Neuronal stem cell (in vitro differentiated cells): ENCODE results near the gene SORCS2.
A peak's percentile ranks its signal among the peaks of the same experiment; 100 is the strongest.

ENCODE experiments used
- DNase-seq: peaks from one replicate; pipeline ENCODE4 v3.0.0-alpha.2; 2013; ENCODE audit warnings: low spot score
- H2AFZ ChIP-seq: one replicate; pipeline ENCODE4 v1.6.1; 2013; ENCODE audit warnings: mild to moderate bottlenecking, low read length, inconsistent platforms
- H2AK5ac ChIP-seq: 2 replicates; pipeline ENCODE4 v1.6.1; 2013; ENCODE audit warnings: low read depth, mild to moderate bottlenecking, inconsistent platforms, low read length, moderate library complexity, mixed read lengths
- H2BK120ac ChIP-seq: 2 replicates; pipeline ENCODE4 v1.6.1; 2013; ENCODE audit warnings: low read depth, mild to moderate bottlenecking, inconsistent platforms, low read length, moderate library complexity, mixed read lengths
- H2BK12ac ChIP-seq: one replicate; pipeline ENCODE4 v1.6.1; 2013; ENCODE audit warnings: low read length, inconsistent platforms
- H2BK15ac ChIP-seq: 2 replicates; pipeline ENCODE4 v1.6.1; 2013; ENCODE audit warnings: mild to moderate bottlenecking, low read length, inconsistent platforms, mixed read lengths
- H2BK5ac ChIP-seq: one replicate; pipeline ENCODE4 v1.6.1; 2013; ENCODE audit warnings: inconsistent platforms, mild to moderate bottlenecking, low read length, moderate library complexity
- H3K14ac ChIP-seq: one replicate; pipeline ENCODE4 v1.6.1; 2013; ENCODE audit warnings: low read length, inconsistent platforms
- H3K18ac ChIP-seq: 2 replicates; pipeline ENCODE4 v1.6.1; 2013; ENCODE audit warnings: low read length, inconsistent platforms
- H3K23ac ChIP-seq: 2 replicates; pipeline ENCODE4 v1.6.1; 2013; ENCODE audit warnings: low read depth, mild to moderate bottlenecking, mixed read lengths, low read length, inconsistent platforms; ENCODE audit not compliant: poor library complexity
- H3K27ac ChIP-seq: replicated peaks from 3 replicates; pipeline ENCODE4 v1.5.1; 2013; ENCODE audit warnings: low read length, inconsistent platforms
- H3K27me3 ChIP-seq, 3 experiments: 2 replicates each; pipeline ENCODE4 v1.6.1; 2013; ENCODE audit warnings: low read length in 3 of 3, mild to moderate bottlenecking in 2 of 3, inconsistent platforms in 1 of 3, low read depth in 1 of 3, mixed read lengths in 1 of 3, moderate library complexity in 1 of 3; ENCODE audit not compliant: control insufficient read depth in 3 of 3, insufficient read depth in 3 of 3
- H3K36me3 ChIP-seq, 2 donors: replicated peaks in 1 of 2; 2 replicates each; pipeline ENCODE4 v1.6.1; 2013; ENCODE audit warnings: low read length in 2 of 2; ENCODE audit not compliant: control insufficient read depth in 2 of 2, insufficient read depth in 2 of 2
- H3K4ac ChIP-seq: 2 replicates; pipeline ENCODE4 v1.6.1; 2013; ENCODE audit warnings: inconsistent platforms, mild to moderate bottlenecking, low read length, moderate library complexity
- H3K4me1 ChIP-seq, 2 donors: 1 replicate in 1 of 2; 2 replicates in 1 of 2; pipeline ENCODE4 v1.6.1; 2013; ENCODE audit warnings: low read length in 2 of 2, low read depth in 1 of 2; ENCODE audit not compliant: control insufficient read depth in 2 of 2, insufficient read depth in 1 of 2
- H3K4me2 ChIP-seq: one replicate; pipeline ENCODE4 v1.6.1; 2013; ENCODE audit warnings: mild to moderate bottlenecking, low read length, inconsistent platforms; ENCODE audit not compliant: insufficient read depth, poor library complexity, severe bottlenecking
- H3K4me3 ChIP-seq, 2 donors: 2 replicates each; pipeline ENCODE4 v1.5.1; 2013; ENCODE audit warnings: low read length in 2 of 2, mild to moderate bottlenecking in 2 of 2, inconsistent platforms in 1 of 2, moderate library complexity in 1 of 2
- H3K79me1 ChIP-seq: one replicate; pipeline ENCODE4 v1.6.1; 2013; ENCODE audit warnings: low read depth, mild to moderate bottlenecking, inconsistent platforms, low read length, moderate library complexity
- H3K9ac ChIP-seq: one replicate; pipeline ENCODE4 v1.6.1; 2013; ENCODE audit warnings: mild to moderate bottlenecking, low read depth, low read length, inconsistent platforms; ENCODE audit not compliant: poor library complexity
- H3K9me3 ChIP-seq, 2 donors: replicated peaks in 1 of 2; 2 replicates each; pipeline versions ENCODE3 to v1.6.1; 2013; ENCODE audit warnings: low read length in 2 of 2, mild to moderate bottlenecking in 2 of 2, inconsistent platforms in 1 of 2, low read depth in 1 of 2, mixed read lengths in 1 of 2, moderate library complexity in 1 of 2; ENCODE audit not compliant: control insufficient read depth in 2 of 2, insufficient read depth in 1 of 2
- H4K8ac ChIP-seq: one replicate; pipeline ENCODE4 v1.6.1; 2013; ENCODE audit warnings: low read depth, mild to moderate bottlenecking, inconsistent platforms, low read length, moderate library complexity
- H4K91ac ChIP-seq: one replicate; pipeline ENCODE4 v1.6.1; 2013; ENCODE audit warnings: low read length, low read depth, mild to moderate bottlenecking, inconsistent platforms; ENCODE audit not compliant: poor library complexity
- WGBS, 2 donors: extraction: QIAGEN DNeasy Blood & Tissue Kit; methylation state at CpG; one replicate each; pipeline ENCODE4 v1.1.7; 2013; ENCODE audit warnings: missing lambda C conversion rate in 2 of 2, mixed read lengths in 1 of 2; ENCODE audit not compliant: insufficient read length in 2 of 2, insufficient replicate concordance in 1 of 2; ENCODE audit errors: extremely low coverage in 2 of 2; 5-methylcytosine and 5-hydroxymethylcytosine counted together

Gene SORCS2

DNA sequence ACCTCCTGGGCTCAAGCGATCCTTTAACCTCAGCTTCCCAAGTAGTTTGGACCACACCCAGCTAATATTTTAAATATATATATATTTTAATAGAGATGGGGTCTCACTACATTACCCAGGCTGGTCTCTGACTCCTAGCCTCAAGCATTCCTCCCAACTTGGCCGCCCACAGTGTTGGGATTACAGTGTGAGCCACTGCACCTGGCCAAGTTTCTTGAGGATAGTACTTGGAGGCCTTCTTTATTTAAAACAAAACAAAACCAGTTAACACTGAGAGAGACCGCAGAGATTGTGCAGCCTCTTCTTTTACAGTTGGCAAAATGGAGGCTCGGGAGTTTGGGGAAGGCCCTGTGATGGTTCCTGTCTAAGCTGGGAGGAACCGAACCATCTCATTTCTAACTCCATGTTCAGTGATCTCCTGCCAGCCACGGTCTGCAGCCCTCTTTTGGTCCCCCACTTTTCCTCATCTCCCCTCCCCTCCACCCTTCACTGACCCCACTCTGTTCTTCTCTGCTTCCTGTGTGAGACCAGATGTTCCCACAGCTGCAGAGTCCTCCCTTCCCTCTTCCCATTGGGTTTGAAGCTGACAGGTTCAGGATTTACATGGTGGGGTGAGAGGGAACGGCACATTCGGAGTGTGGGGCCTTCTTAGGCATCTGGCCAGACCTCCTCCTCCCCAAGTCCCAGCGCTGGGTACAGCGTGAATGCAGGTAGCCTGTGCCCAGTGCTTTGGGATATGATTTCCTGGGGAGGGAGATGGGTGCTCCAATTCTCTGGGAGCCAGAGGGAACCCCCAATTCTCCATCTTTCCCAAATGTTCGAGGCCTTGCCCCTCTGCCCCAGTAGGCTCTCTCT is 1.4 kb upstream of the SORCS2 start:
- no peak overlapping the region for H3K14ac ChIP-seq
- H3K18ac ChIP-seq: no peak overlapping the region
- WGBS, 2 donors: no CpG with 5 or more reads among the region's 11 CpGs
- no peak overlapping the region for H2AFZ ChIP-seq
- H2BK15ac ChIP-seq: peak overlapping the region; percentile 10
- no peak overlapping the region for H4K91ac ChIP-seq
- peaks cover 4% of the 10 kb centered on the region for H3K79me1 ChIP-seq
- H3K4me2 ChIP-seq: no peak overlapping the region
- H3K4ac ChIP-seq: peak overlapping the region; percentile 60
- H3K9me3 ChIP-seq: no peaks in the 10 kb centered on the region
- H3K4me1 ChIP-seq: peaks cover 2 to 20% of the 10 kb centered on the region in 2 donors
- no peak for DNase-seq
- peaks cover 0 to 80% (median 16%) of the 10 kb centered on the region in 3 experiments for H3K27me3 ChIP-seq
- H2BK12ac ChIP-seq: peak overlapping the region; percentile 68
- no peak overlapping the region for H2BK5ac ChIP-seq
- no peak overlapping the region for H3K4me3 ChIP-seq
- no peak overlapping the region for H3K27ac ChIP-seq
- H3K23ac ChIP-seq: no peak overlapping the region
- H2BK120ac ChIP-seq: peak overlapping the region; percentile 72
- H3K36me3 ChIP-seq: no peaks in the 10 kb centered on the region
- H2AK5ac ChIP-seq: peak overlapping the region; percentile 77
- no peak overlapping the region for H3K9ac ChIP-seq
- H4K8ac ChIP-seq: no peak overlapping the region

DNA sequence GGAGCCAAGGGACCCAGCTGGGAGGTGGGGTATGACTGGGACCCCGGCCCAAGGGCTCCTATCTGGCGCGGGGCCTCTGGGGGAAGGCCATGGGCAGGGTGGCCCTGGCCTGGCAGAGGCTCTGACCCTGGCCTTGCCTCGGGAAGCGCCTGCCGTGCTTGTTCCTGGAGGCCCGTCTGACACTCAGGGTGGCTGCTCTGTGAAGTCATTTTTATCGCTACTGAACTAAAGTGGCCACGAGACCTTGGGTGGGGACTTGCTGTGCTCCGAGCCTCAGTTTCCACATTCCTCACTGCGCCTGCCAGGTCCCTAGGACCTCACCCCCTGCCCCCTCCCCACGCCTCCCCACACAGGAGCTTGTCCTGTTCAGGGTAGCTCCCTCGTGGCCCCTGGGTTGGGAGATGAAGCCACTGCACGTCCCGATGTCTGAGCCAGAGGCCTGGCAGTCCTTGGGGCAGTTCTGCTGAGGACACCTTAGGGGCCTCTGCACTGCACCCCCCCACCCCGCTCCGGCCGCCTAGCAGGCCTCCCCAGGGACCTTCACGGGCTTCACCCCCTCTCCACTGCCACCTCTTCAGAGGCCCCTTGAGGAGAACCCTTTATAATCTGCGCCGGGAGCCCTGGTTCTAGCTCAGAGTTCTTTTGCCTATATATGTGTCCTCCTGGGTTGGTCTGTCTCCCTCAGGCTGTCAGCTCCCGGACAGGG is 639 bp upstream of the SORCS2 start:
- Histone ChIP-seq H3K27me3 (peaks cover 0 to 84% (median 16%) of the 10 kb centered on the region in 3 experiments), H3K79me1 (peaks cover 4% of the 10 kb centered on the region), H3K36me3 (no peaks in the 10 kb centered on the region), H3K23ac (no peak overlapping the region), H3K4me1 (peaks cover 2 to 20% of the 10 kb centered on the region in 2 donors), H2AFZ (no peak overlapping the region), H2BK12ac (no peak overlapping the region), H2BK15ac (no peak overlapping the region), H3K18ac (peak overlapping the region; percentile 31), H3K9ac (no peak overlapping the region), H2BK120ac (no peak overlapping the region), H3K9me3 (no peaks in the 10 kb centered on the region), H3K4ac (no peak overlapping the region), H4K91ac (no peak overlapping the region), H3K4me2 (peak overlapping the region; percentile 19), H3K14ac (no peak overlapping the region), H3K27ac (no peak overlapping the region), H4K8ac (no peak overlapping the region), H2AK5ac (peak overlapping the region; percentile 77), H3K4me3 (no peak overlapping the region), H2BK5ac (no peak overlapping the region)
- DNase-seq: no peak
- WGBS, 2 donors: no CpG with 5 or more reads among the region's 22 CpGs

DNA sequence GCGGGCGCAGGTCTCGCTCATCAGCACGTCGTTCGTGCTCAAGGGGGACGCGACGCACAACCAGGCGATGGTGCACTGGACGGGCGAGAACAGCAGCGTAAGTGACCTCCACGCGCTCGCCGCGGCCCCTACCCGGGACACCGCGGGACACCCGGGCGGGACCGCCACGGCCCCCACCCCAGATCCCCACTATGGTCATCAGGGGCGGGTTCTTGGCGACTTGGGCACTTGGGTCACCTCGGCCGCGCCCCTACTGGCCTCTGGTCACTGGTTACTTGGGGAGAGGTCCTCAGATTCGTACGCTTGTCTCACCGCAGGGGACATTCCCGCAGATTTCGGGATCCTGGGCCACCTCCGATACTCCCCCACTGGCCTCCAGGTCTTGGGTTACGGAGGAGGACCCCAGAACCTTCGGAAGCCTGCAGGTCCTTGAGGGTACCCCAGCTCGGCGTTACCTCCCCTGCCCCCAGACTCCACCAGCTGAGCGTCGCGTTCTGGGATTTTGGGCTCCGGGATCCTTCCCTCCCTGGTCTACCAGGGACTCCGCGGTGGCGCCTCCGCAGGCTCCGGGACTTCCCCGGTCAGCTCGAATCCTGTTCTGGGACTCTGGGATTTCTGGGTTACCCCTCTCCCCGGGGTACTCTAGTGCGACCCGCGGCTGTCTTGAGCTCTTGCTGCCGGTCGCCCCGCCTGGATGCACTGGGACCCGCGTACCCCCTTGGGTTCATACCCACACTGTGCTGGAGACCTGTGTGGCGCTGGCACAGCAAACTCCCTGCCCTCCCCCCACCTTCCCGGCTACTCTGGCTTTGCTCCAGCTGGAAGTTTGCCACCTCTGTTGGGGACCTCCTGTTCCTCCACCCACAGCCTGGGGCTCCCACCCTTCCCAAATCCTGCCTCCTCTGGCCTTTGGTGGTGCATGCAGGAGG is 956 bp downstream of the SORCS2 start:
- peak overlapping the region; percentile 76 for H2BK15ac ChIP-seq
- H3K14ac ChIP-seq: no peak overlapping the region
- H4K91ac ChIP-seq: no peak overlapping the region
- no peaks in the 10 kb centered on the region for H3K36me3 ChIP-seq
- H2BK12ac ChIP-seq: no peak overlapping the region
- no peak overlapping the region for H3K4ac ChIP-seq
- no peak overlapping the region for H2BK120ac ChIP-seq
- H3K23ac ChIP-seq: peak overlapping the region; percentile 11
- no peak overlapping the region for H2BK5ac ChIP-seq
- peak overlapping the region; percentile 59 for H2AFZ ChIP-seq
- WGBS, 2 donors: no CpG with 5 or more reads among the region's 62 CpGs
- H3K4me1 ChIP-seq: peaks cover 2 to 21% of the 10 kb centered on the region in 2 donors
- no peaks in the 10 kb centered on the region for H3K9me3 ChIP-seq
- H3K27ac ChIP-seq: no peak overlapping the region
- H3K79me1 ChIP-seq: peaks cover 4% of the 10 kb centered on the region
- H3K27me3 ChIP-seq: peaks cover 0 to 89% (median 16%) of the 10 kb centered on the region in 3 experiments
- H2AK5ac ChIP-seq: peak overlapping the region; percentile 58
- peak overlapping the region; percentile 99 for H3K4me2 ChIP-seq
- H3K9ac ChIP-seq: peak overlapping the region; percentile 88
- no peak for DNase-seq
- H4K8ac ChIP-seq: no peak overlapping the region
- H3K18ac ChIP-seq: peak overlapping the region; percentile 90
- H3K4me3 ChIP-seq: peak overlapping the region in 1 of 2 donors; percentile 86
